HEK293T (cell line): ENCODE results near the gene TRMT61B.

Source experiments
- CTCF ChIA-PET: fragments of 350-600 bp; formaldehyde crosslinking; extraction: SDS; loops from one replicate; lab custom pipeline; 2021; ENCODE audit warnings: antibody characterized with exemption, inconsistent platforms; lab: Yijun Ruan, JAX
- POLR2A ChIA-PET: fragments of 350-600 bp; formaldehyde crosslinking; extraction: SDS; loops from one replicate; lab custom pipeline; 2020; ENCODE audit warnings: antibody characterized with exemption, inconsistent platforms; lab: Yijun Ruan, JAX
- DNase-seq: peaks from one replicate; pipeline ENCODE4 v3.0.0; 2012; ENCODE audit warnings: mixed read lengths; ENCODE audit errors: extremely low spot score
- ARNT ChIP-seq: fragments of 450-650 bp; IDR thresholded peaks from 2 replicates; pipeline ENCODE4 v1.6.1; 2017; ENCODE audit warnings: mild to moderate bottlenecking
- BHLHE40 ChIP-seq: fragments of 450-650 bp; IDR thresholded peaks from 2 replicates; pipeline ENCODE4 v1.6.1; 2016; ENCODE audit warnings: mild to moderate bottlenecking, moderate library complexity, borderline replicate concordance
- CTBP1 ChIP-seq: fragments of 450-650 bp; IDR thresholded peaks from 2 replicates; pipeline ENCODE4 v1.6.1; 2016; ENCODE audit warnings: borderline replicate concordance
- ELF4 ChIP-seq: fragments of 450-650 bp; IDR thresholded peaks from 2 replicates; pipeline ENCODE4 v1.6.1; 2017; ENCODE audit warnings: antibody characterized with exemption
- FOXA1 ChIP-seq: fragments of 450-650 bp; IDR thresholded peaks from 2 replicates; pipeline ENCODE4 v1.6.1; 2016; ENCODE audit warnings: mild to moderate bottlenecking
- FOXK2 ChIP-seq: fragments of 450-650 bp; IDR thresholded peaks from 2 replicates; pipeline ENCODE4 v1.6.1; 2016; ENCODE audit warnings: mild to moderate bottlenecking
- FOXM1 ChIP-seq: fragments of 450-650 bp; IDR thresholded peaks from 2 replicates; pipeline ENCODE4 v1.6.1; 2017; ENCODE audit warnings: mild to moderate bottlenecking, borderline replicate concordance
- HDGF ChIP-seq: fragments of 450-650 bp; IDR thresholded peaks from 2 replicates; pipeline ENCODE4 v1.6.1; 2017; ENCODE audit warnings: antibody characterized with exemption, borderline replicate concordance
- L3MBTL2 ChIP-seq: fragments of 450-650 bp; conservative IDR thresholded peaks from 2 replicates; pipeline ENCODE4 v1.6.1; 2016; ENCODE audit warnings: mild to moderate bottlenecking
- LEF1 ChIP-seq: fragments of 450-650 bp; IDR thresholded peaks from 2 replicates; pipeline ENCODE4 v1.6.1; 2017; ENCODE audit warnings: mild to moderate bottlenecking, borderline replicate concordance
- NFRKB ChIP-seq: fragments of 450-650 bp; IDR thresholded peaks from 2 replicates; pipeline ENCODE4 v1.6.1; 2016; ENCODE audit warnings: mild to moderate bottlenecking, moderate library complexity
- SP1 ChIP-seq: fragments of 450-650 bp; IDR thresholded peaks from 2 replicates; pipeline ENCODE4 v1.6.1; 2017
- SUZ12 ChIP-seq: fragments of 450-650 bp; IDR thresholded peaks from 2 replicates; pipeline ENCODE4 v1.6.1; 2016; ENCODE audit warnings: mild to moderate bottlenecking
- TARDBP ChIP-seq: fragments of 450-650 bp; IDR thresholded peaks from 2 replicates; pipeline ENCODE4 v1.6.1; 2016
- ZNF384 ChIP-seq: fragments of 450-650 bp; IDR thresholded peaks from 2 replicates; pipeline ENCODE4 v1.6.1; 2016
- TF ChIP-seq, protein P1 (sequence below): fragments of 450-650 bp; IDR thresholded peaks from 2 replicates; pipeline ENCODE4 v1.6.1; 2016

The TRMT61B gene

DNA sequence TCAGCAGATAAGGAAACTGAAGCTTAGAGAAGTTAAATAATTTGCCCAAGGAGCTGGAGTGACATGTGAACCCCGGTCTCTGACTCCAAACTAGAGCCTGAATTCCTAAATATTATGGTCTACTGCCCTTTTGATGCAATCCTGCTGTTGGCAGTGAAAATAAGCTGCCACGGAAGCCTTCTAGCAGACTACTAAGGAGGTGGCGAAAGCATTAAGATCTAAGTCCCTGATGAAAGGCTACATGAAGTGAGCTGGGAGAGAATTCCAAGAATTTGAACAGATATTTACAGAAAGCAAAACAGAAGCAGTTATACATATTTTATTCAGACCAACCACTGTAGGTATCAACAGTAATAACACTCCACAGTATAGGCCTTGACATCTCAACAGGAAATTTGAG is 28.1 kb downstream of the TRMT61B start:
- DNase-seq: no peak
- ChIA-PET CTCF (no interaction called here), POLR2A (no interaction called here)
- TF ChIP-seq ELF4 (no peak), SP1 (no peak), LEF1 (no peak), BHLHE40 (no peak), NFRKB (no peak), SUZ12 (no peak), FOXK2 (no peak), ARNT (no peak), FOXM1 (no peak), FOXA1 (no peak), ZNF384 (no peak), CTBP1 (no peak), HDGF (no peak), TARDBP (no peak), L3MBTL2 (no peak)
- TF ChIP-seq, protein P1, sequence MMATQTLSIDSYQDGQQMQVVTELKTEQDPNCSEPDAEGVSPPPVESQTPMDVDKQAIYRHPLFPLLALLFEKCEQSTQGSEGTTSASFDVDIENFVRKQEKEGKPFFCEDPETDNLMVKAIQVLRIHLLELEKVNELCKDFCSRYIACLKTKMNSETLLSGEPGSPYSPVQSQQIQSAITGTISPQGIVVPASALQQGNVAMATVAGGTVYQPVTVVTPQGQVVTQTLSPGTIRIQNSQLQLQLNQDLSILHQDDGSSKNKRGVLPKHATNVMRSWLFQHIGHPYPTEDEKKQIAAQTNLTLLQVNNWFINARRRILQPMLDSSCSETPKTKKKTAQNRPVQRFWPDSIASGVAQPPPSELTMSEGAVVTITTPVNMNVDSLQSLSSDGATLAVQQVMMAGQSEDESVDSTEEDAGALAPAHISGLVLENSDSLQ: no peak

DNA sequence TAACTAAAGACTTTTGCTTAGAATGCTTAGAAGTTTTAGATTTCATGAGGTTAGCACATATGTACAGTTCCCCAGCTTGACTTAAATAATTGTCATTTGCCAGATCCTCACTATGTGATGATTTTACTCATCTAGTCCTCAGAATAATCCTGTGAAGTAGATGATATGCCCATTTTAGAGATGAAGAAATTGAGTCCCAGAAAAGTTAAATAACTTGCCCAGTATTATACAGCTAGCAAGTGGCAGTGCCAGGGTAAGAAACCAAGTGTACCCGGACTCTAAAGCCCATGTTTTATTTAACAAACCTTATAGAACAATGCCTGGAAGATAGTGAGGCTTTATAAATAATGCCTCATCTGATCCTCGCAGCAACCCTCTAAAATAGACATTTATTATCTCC is 31.1 kb downstream of the TRMT61B start:
- ChIA-PET POLR2A (no interaction called here), CTCF (interaction anchor here (0.7 kb wide), 1 partner anchor 9 kb away, joined by 3 read pairs; no protein-coding TSS in a partner anchor)
- no peak for TF ChIP-seq ZNF384
- TF ChIP-seq HDGF: no peak
- TF ChIP-seq LEF1: no peak
- no peak for TF ChIP-seq SP1
- DNase-seq: no peak

DNA sequence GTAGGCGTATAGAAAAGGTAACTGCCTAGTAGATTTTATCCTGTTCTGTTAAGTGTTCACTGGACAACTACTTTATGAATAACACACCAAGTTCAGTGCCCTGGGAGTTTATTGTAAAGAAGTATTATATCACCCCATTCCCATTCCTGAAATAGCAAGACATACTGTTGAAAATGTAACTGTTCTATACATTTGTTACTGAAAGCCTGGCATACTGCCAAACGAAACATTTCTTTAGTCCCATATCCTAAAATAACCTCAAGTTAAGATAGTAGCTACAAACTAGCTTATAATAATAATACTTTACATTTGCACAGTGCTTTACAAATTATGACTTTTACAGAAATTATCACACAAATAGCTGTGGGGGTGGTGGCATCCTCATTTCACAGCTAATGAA is 34.3 kb downstream of the TRMT61B start:
- DNase-seq: no peak
- ChIA-PET POLR2A (no interaction called here), CTCF (no interaction called here)
- TF ChIP-seq FOXM1: no peak
- TF ChIP-seq L3MBTL2: no peak
- TF ChIP-seq SP1: no peak
- TF ChIP-seq HDGF: no peak
- no peak for TF ChIP-seq ARNT
- TF ChIP-seq ZNF384: no peak
- TF ChIP-seq NFRKB: no peak

DNA sequence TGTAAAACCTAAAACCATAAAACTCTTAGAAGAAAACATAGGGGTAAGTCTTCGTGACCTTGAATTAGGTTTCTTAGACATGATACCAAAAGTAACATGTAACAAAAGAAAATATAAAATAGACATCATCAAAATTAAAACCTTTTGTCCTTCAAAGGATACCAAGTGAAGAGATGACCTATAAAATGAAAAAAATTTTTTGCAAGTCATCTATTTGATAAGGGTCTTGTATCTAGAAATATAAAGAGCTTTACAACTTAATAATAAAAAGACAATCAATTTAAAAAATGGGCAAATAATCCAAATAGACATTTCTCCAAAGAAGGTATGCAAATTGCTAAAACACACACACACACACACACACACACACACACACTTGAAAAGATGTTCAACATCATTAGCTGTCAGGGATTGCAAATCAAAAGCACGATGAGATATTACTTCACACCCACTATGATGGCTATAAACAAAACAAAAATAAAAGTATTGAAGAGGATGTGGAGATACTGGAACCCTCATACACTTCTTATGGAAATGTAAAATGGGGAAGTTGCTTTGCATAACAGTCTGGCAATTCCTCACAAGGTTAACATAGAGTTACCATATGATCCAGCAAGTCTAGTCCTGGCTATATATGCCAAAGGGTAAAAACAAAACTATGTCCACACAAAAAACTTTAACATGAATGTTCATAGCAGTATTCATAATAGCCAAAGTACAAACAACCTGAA is 36.2 kb downstream of the TRMT61B start:
- ChIA-PET POLR2A (no interaction called here), CTCF (interaction anchor here (0.6 kb wide), 1 partner anchor 1610 kb away, joined by 3 read pairs; no protein-coding TSS in a partner anchor)
- DNase-seq: no peak
- TF ChIP-seq BHLHE40: no peak

DNA sequence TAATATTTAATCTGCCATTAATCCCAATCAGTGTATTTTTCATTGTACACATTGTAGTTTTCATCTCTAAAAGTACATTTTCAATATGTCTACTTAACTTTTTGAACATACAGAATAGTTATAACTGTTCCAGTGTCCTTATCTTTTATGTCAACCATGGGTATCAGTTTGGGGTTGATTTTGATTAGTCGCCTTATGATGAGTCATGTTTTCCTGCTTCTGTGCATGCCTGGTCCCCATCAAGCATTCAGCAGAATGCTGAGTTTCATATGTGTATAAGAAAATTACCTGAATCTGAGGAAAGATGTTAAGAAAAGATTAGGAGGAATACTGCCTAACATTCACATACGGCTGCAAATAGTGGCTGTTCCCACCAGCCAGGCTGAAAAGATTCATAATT is 41.7 kb downstream of the TRMT61B start:
- POLR2A ChIA-PET: no interaction called here
- DNase-seq: no peak
- TF ChIP-seq LEF1: no peak
- CTCF ChIA-PET: interaction anchor here (0.6 kb wide), 1 partner anchor 131 kb away, joined by 3 read pairs; no protein-coding TSS in a partner anchor

DNA sequence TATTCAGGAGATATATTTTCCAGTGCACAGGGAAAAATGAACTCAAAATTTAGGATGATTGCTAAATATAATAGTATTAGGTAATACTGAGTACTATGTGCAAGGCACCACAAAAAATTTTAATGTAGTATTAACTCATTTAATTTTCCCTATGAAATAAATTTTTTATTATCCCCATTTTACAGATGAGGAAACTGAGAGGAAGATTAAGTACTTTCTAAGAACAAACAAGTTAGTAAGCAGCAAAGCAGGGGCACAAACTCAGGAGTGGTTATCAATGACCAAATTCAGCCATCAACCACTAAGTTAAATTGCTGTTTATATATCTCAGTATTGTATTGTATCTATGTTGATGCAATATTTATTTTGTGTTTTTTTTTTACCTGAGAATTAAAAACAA is 45.2 kb downstream of the TRMT61B start:
- CTCF ChIA-PET: no interaction called here
- DNase-seq: no peak
- POLR2A ChIA-PET: no interaction called here
- TF ChIP-seq FOXA1: no peak
- TF ChIP-seq, protein P1: no peak
- TF ChIP-seq LEF1: no peak
- no peak for TF ChIP-seq CTBP1
- no peak for TF ChIP-seq SUZ12
- no peak for TF ChIP-seq ARNT
- TF ChIP-seq FOXM1: no peak
- no peak for TF ChIP-seq NFRKB
- TF ChIP-seq FOXK2: no peak
- TF ChIP-seq SP1: no peak
- no peak for TF ChIP-seq TARDBP
- no peak for TF ChIP-seq BHLHE40
- no peak for TF ChIP-seq ELF4

DNA sequence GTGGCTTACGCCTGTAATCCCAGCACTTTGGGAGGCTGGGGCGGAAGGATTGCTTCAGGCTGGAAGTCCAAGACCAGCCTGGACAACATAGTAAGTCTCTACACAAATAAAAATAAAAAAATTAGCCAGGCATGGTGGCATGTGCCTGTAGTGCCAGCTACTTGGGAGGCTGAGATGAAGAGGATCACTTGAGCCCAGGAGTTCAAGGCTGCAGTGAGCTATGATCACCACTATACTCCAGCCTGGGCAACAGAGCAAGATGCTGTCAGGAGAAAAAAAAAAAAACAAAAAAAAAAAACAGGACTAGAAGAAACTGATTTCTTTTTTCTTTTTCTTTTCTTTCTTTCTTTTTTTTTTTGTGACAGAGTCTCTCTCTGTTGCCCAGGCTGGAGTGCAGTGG is 45.9 kb downstream of the TRMT61B start:
- no peak for DNase-seq
- TF ChIP-seq CTBP1 (no peak), BHLHE40 (no peak), FOXA1 (no peak), SUZ12 (no peak), ELF4 (no peak), HDGF (no peak), FOXK2 (no peak), SP1 (no peak), L3MBTL2 (no peak), ARNT (no peak), ZNF384 (no peak), NFRKB (no peak), FOXM1 (no peak), LEF1 (no peak), TARDBP (no peak)
- TF ChIP-seq, protein P1: no peak
- POLR2A ChIA-PET: no interaction called here
- CTCF ChIA-PET: no interaction called here
